DOHH2 (cell line): Measurements from ENCODE around the gene ANXA4.

Source experiments
- H3F3A ChIP-seq: fragments of 200-600 bp; sonication (generic), shearing (Covaris generic); 2 replicates; pipeline ENCODE4 v1.6.0; 2016; ENCODE audit warnings: antibody characterized with exemption, mild to moderate bottlenecking; ENCODE audit not compliant: control insufficient read depth, insufficient read depth
- H3K27ac ChIP-seq: fragments of 200-600 bp; sonication (generic); 2 replicates; pipeline ENCODE4 v1.5.1; 2014; ENCODE audit warnings: low read depth, mild to moderate bottlenecking, low read length, moderate library complexity
- H3K27me3 ChIP-seq: fragments of 200-600 bp; sonication (generic); 2 replicates; pipeline ENCODE4 v1.6.1; 2014; ENCODE audit warnings: mild to moderate bottlenecking, low read length, mixed read lengths; ENCODE audit not compliant: control insufficient read depth
- H3K36me3 ChIP-seq: fragments of 200-600 bp; sonication (generic); 2 replicates; pipeline ENCODE4 v1.6.1; 2014; ENCODE audit warnings: mild to moderate bottlenecking, low read length, moderate library complexity, mixed read lengths; ENCODE audit not compliant: control insufficient read depth
- H3K4me1 ChIP-seq: fragments of 200-600 bp; sonication (generic); 2 replicates; pipeline ENCODE4 v1.6.1; 2014; ENCODE audit warnings: mild to moderate bottlenecking, low read length, mixed read lengths; ENCODE audit not compliant: control insufficient read depth
- H3K4me2 ChIP-seq: fragments of 200-600 bp; sonication (generic); 2 replicates; pipeline ENCODE4 v1.6.0; 2014; ENCODE audit warnings: mild to moderate bottlenecking, low read length, moderate library complexity
- H3K4me3 ChIP-seq: fragments of 200-600 bp; sonication (generic); 2 replicates; pipeline ENCODE4 v1.5.1; 2014; ENCODE audit warnings: mild to moderate bottlenecking, low read length, mixed read lengths
- H3K79me2 ChIP-seq: fragments of 200-600 bp; sonication (generic); 2 replicates; pipeline ENCODE4 v1.6.1; 2014; ENCODE audit warnings: mild to moderate bottlenecking, low read length, mixed read lengths; ENCODE audit not compliant: control insufficient read depth
- H3K9me2 ChIP-seq: fragments of 200-600 bp; sonication (generic); replicated peaks from 2 replicates; pipeline ENCODE4 v1.6.1; 2014; ENCODE audit warnings: mild to moderate bottlenecking, low read length, mixed read lengths; ENCODE audit not compliant: control insufficient read depth
- H3K9me3 ChIP-seq: fragments of 200-600 bp; sonication (generic); 2 replicates; pipeline ENCODE4 v1.6.1; 2014; ENCODE audit warnings: antibody characterized with exemption, low read length, mixed read lengths; ENCODE audit not compliant: control insufficient read depth, insufficient read depth
- H4K20me1 ChIP-seq: fragments of 200-600 bp; sonication (generic); 2 replicates; pipeline ENCODE4 v1.6.0; 2014; ENCODE audit warnings: low read depth, mild to moderate bottlenecking, antibody characterized with exemption, low read length, moderate library complexity; ENCODE audit not compliant: control insufficient read depth, insufficient read depth
- CTCF ChIP-seq: fragments of 200-600 bp; sonication (generic); IDR thresholded peaks from one replicate; pipeline ENCODE4 v1.5.1; 2014; ENCODE audit warnings: antibody characterized with exemption, mild to moderate bottlenecking, low read depth, low read length; ENCODE audit not compliant: poor library complexity, severe bottlenecking
- EZH2phosphoT487 ChIP-seq: fragments of 200-600 bp; sonication (generic); IDR thresholded peaks from 2 replicates; pipeline ENCODE4 v1.6.1; 2017; ENCODE audit warnings: borderline replicate concordance, mild to moderate bottlenecking, antibody characterized with exemption, low read length, moderate library complexity, mixed read lengths

ANXA4 gene

DNA sequence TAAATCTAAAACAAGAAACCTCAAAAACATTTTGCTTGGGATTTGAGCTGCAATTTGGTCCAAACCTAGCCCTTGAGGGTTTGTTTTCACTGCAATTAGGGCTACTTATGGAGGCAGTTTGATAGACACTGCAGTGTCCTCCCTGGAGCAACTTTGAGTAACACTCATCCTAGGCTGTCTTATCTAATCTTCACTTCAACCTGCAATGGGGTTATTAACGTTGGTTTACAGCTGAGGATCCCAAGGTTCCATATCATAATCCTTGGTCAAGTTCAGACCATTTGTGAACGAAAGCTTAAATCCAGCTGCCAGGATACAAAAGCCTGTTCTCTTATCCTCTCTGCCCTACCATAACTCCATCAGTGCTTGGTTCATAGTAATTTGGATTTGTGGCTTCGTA lies 2.5 kb downstream of the ANXA4 start:
- Histone ChIP-seq H3K4me3 (no peak overlapping the region), H3K9me2 (no peaks in the 10 kb centered on the region), H3K27ac (no peak overlapping the region), H3K9me3 (no peaks in the 10 kb centered on the region), H3K27me3 (peaks cover 5% of the 10 kb centered on the region; the same call in 1 of the 2 replicates), H3K79me2 (no peaks in the 10 kb centered on the region), H3K36me3 (no peaks in the 10 kb centered on the region), H3F3A (no peaks in the 10 kb centered on the region), H3K4me2 (no peak overlapping the region), H3K4me1 (peaks cover 19% of the 10 kb centered on the region), H4K20me1 (no peaks in the 10 kb centered on the region)
- no peak for TF ChIP-seq EZH2phosphoT487
- no peak for TF ChIP-seq CTCF

- H3K36me3 ChIP-seq, result no peaks in the 10 kb centered on the region
- peaks cover 5% of the 10 kb centered on the region; the same call in 1 of the 2 replicates for H3K27me3 ChIP-seq
- H3K79me2 ChIP-seq, result no peaks in the 10 kb centered on the region
- H3K4me2 ChIP-seq, result no peak overlapping the region
- H4K20me1 ChIP-seq, result no peaks in the 10 kb centered on the region
- no peak overlapping the region for H3K27ac ChIP-seq
- TF ChIP-seq CTCF (no peak), EZH2phosphoT487 (no peak)
- no peaks in the 10 kb centered on the region for H3K9me3 ChIP-seq
- no peak overlapping the region for H3K4me3 ChIP-seq
- no peaks in the 10 kb centered on the region for H3F3A ChIP-seq
- H3K4me1 ChIP-seq, result peaks cover 19% of the 10 kb centered on the region
- no peaks in the 10 kb centered on the region for H3K9me2 ChIP-seq
Observed at GRCh38 chr2:69745035-69745434, 3.1 kb downstream of the ANXA4 start.

GRCh38 chr2:69750246-69750645 lies 8.3 kb downstream of the ANXA4 start:
- Histone ChIP-seq H3K36me3 (no peaks in the 10 kb centered on the region), H3K9me2 (no peaks in the 10 kb centered on the region), H3K4me2 (no peak overlapping the region), H3K4me3 (no peak overlapping the region), H4K20me1 (no peaks in the 10 kb centered on the region), H3K79me2 (no peaks in the 10 kb centered on the region), H3K4me1 (no peaks in the 10 kb centered on the region), H3K27me3 (no peaks in the 10 kb centered on the region), H3K27ac (no peak overlapping the region), H3F3A (no peaks in the 10 kb centered on the region), H3K9me3 (no peaks in the 10 kb centered on the region)
- TF ChIP-seq CTCF (no peak), EZH2phosphoT487 (no peak)
